HFFc6 (cell line): Measurements from ENCODE around the gene WNK2. TPM values are rescaled to one million over a fixed set of nuclear protein-coding genes. Genes with fewer than 3 reads are reported as not detected.

Experiments used
- DNase-seq: peaks from one replicate; pipeline ENCODE4 v3.0.0-alpha.2; 2018
- H3K27ac Mint-ChIP-seq: 2 replicates; pipeline ENCODE4 v1.8.0; 2020; ENCODE audit warnings: mild to moderate bottlenecking, mixed read lengths
- H3K27me3 Mint-ChIP-seq: 2 replicates; pipeline ENCODE4 v1.8.0; 2021; ENCODE audit warnings: mild to moderate bottlenecking, moderate library complexity, mixed read lengths; ENCODE audit not compliant: insufficient read depth
- H3K36me3 Mint-ChIP-seq: 2 replicates; pipeline ENCODE4 v1.8.0; 2021; ENCODE audit warnings: low read depth, mixed read lengths
- H3K4me1 Mint-ChIP-seq: 2 replicates; pipeline ENCODE4 v1.8.0; 2020; ENCODE audit warnings: low read depth, mixed read lengths
- H3K4me3 Mint-ChIP-seq: 2 replicates; pipeline ENCODE4 v1.8.0; 2020; ENCODE audit warnings: mild to moderate bottlenecking, moderate library complexity, mixed read lengths
- H3K9me3 Mint-ChIP-seq: 2 replicates; pipeline ENCODE4 v1.8.0; 2020; ENCODE audit warnings: mild to moderate bottlenecking, mixed read lengths
- CTCF ChIP-seq: fragments of 200-600 bp; sonication (generic); IDR thresholded peaks from 2 replicates; pipeline ENCODE4 v1.5.0; 2021; ENCODE audit warnings: antibody characterized with exemption, mild to moderate bottlenecking
- total RNA-seq, 6 experiments: library from RNA; stranded (reverse); fragmentation: NEBNext Ultra II Directional; extraction: Animal tissue kit (Norgen Biotek cat#: 25700); gene quantifications; 2 replicates in 1 of 6; 3 replicates in 5 of 6; pipeline ENCODE4 v1.2.3, GENCODE V29; 2021

The WNK2 gene
- total RNA-seq, 6 experiments from 2014 or later: not detected

- Mint-ChIP-seq H3K9me3 (no peaks in the 10 kb centered on the region), H3K4me1 (no peaks in the 10 kb centered on the region), H3K27me3 (peaks cover 14% of the 10 kb centered on the region), H3K27ac (no peak overlapping the region), H3K4me3 (no peak overlapping the region), H3K36me3 (no peaks in the 10 kb centered on the region)
- no peak for TF ChIP-seq CTCF
- no peak for DNase-seq
Measured at GRCh38 chr9:93167185-93167584, 16.8 kb upstream of the WNK2 start.

GRCh38 chr9:93167838-93168237, 16.1 kb upstream of the WNK2 start:
- TF ChIP-seq CTCF: no peak
- no peak overlapping the region for H3K27ac Mint-ChIP-seq
- peaks cover 14% of the 10 kb centered on the region for H3K27me3 Mint-ChIP-seq
- no peak for DNase-seq
- no peaks in the 10 kb centered on the region for H3K36me3 Mint-ChIP-seq
- H3K9me3 Mint-ChIP-seq: no peaks in the 10 kb centered on the region
- H3K4me1 Mint-ChIP-seq: no peaks in the 10 kb centered on the region
- no peak overlapping the region for H3K4me3 Mint-ChIP-seq

GRCh38 chr9:93168581-93168980, 15.4 kb upstream of the WNK2 start:
- no peak overlapping the region for H3K4me3 Mint-ChIP-seq
- no peak for DNase-seq
- H3K27me3 Mint-ChIP-seq: peaks cover 20% of the 10 kb centered on the region
- H3K36me3 Mint-ChIP-seq: no peaks in the 10 kb centered on the region
- H3K9me3 Mint-ChIP-seq: no peaks in the 10 kb centered on the region
- no peak for TF ChIP-seq CTCF
- no peaks in the 10 kb centered on the region for H3K4me1 Mint-ChIP-seq
- no peak overlapping the region for H3K27ac Mint-ChIP-seq

GRCh38 chr9:93169444-93169843, 14.5 kb upstream of the WNK2 start:
- H3K27ac Mint-ChIP-seq: no peak overlapping the region
- H3K9me3 Mint-ChIP-seq: no peaks in the 10 kb centered on the region
- H3K4me1 Mint-ChIP-seq: no peaks in the 10 kb centered on the region
- H3K36me3 Mint-ChIP-seq: no peaks in the 10 kb centered on the region
- H3K4me3 Mint-ChIP-seq: no peak overlapping the region
- H3K27me3 Mint-ChIP-seq: peaks cover 25% of the 10 kb centered on the region
- no peak for DNase-seq
- TF ChIP-seq CTCF: no peak

GRCh38 chr9:93170571-93170970, 13.4 kb upstream of the WNK2 start:
- H3K9me3 Mint-ChIP-seq: no peaks in the 10 kb centered on the region
- H3K36me3 Mint-ChIP-seq: no peaks in the 10 kb centered on the region
- no peak overlapping the region for H3K27ac Mint-ChIP-seq
- no peaks in the 10 kb centered on the region for H3K4me1 Mint-ChIP-seq
- H3K27me3 Mint-ChIP-seq: peaks cover 29% of the 10 kb centered on the region
- no peak for TF ChIP-seq CTCF
- no peak overlapping the region for H3K4me3 Mint-ChIP-seq
- no peak for DNase-seq
